WTC11 (cell line): ENCODE measurements around the gene ZDHHC24.
A peak's percentile ranks its signal among the peaks of the same experiment; 100 is the strongest.

Source experiments
- ATF1 ChIP-seq: sonication (generic); formaldehyde crosslinking; IDR thresholded peaks from 2 replicates; pipeline ENCODE4 v1.8.1; 2023; ENCODE audit warnings: mild to moderate bottlenecking, moderate library complexity, missing genetic modification reagents
- CDX4 ChIP-seq: fragments of 250-450 bp; sonication (Bioruptor Pico); IDR thresholded peaks from 2 replicates; pipeline ENCODE4 v1.9.0; 2021; ENCODE audit warnings: moderate library complexity, mild to moderate bottlenecking, inconsistent platforms, borderline replicate concordance
- CTCF ChIP-seq: fragments of 200-600 bp; IDR thresholded peaks from 2 replicates; pipeline ENCODE4 v1.8.0; 2022; ENCODE audit warnings: antibody characterized with exemption
- FOXK1 ChIP-seq: sonication (generic); formaldehyde crosslinking; IDR thresholded peaks from 2 replicates; pipeline ENCODE4 v1.8.0; 2022; ENCODE audit warnings: mild to moderate bottlenecking, moderate library complexity, missing genetic modification reagents
- IRF1 ChIP-seq: sonication (generic); formaldehyde crosslinking; IDR thresholded peaks from 2 replicates; pipeline ENCODE4 v1.8.0; 2023; ENCODE audit warnings: missing genetic modification reagents
- MAX ChIP-seq: sonication (generic); formaldehyde crosslinking; IDR thresholded peaks from 2 replicates; pipeline ENCODE4 v1.8.0; 2022; ENCODE audit warnings: mild to moderate bottlenecking, missing genetic modification reagents
- MLX ChIP-seq: sonication (generic); formaldehyde crosslinking; IDR thresholded peaks from 2 replicates; pipeline ENCODE4 v1.8.1; 2023; ENCODE audit warnings: mild to moderate bottlenecking, missing genetic modification reagents, moderate library complexity
- NR1H2 ChIP-seq: sonication (generic); formaldehyde crosslinking; IDR thresholded peaks from 2 replicates; pipeline ENCODE4 v1.9.0; 2021; ENCODE audit warnings: mild to moderate bottlenecking, moderate library complexity, missing genetic modification reagents
- SP1 ChIP-seq: sonication (generic); formaldehyde crosslinking; conservative IDR thresholded peaks from 2 replicates; pipeline ENCODE4 v1.8.1; 2022; ENCODE audit warnings: missing genetic modification reagents
- TP53 ChIP-seq: sonication (generic); formaldehyde crosslinking; IDR thresholded peaks from 2 replicates; pipeline ENCODE4 v1.8.1; 2023; ENCODE audit warnings: mild to moderate bottlenecking, missing genetic modification reagents
- USF2 ChIP-seq: sonication (generic); formaldehyde crosslinking; IDR thresholded peaks from 2 replicates; pipeline ENCODE4 v1.8.1; 2023; ENCODE audit warnings: mild to moderate bottlenecking, missing genetic modification reagents, moderate library complexity

- no peak for TF ChIP-seq CTCF
- no peak for TF ChIP-seq FOXK1 (CRISPR knock-in tag)
- peak; percentile 77 for TF ChIP-seq USF2 (CRISPR knock-in tag)
- TF ChIP-seq NR1H2 (CRISPR knock-in tag): no peak
- no peak for TF ChIP-seq IRF1 (CRISPR knock-in tag)
- no peak for TF ChIP-seq SP1 (CRISPR knock-in tag)
- TF ChIP-seq ATF1 (CRISPR knock-in tag): no peak
- TF ChIP-seq CDX4 (CRISPR knock-in tag): no peak
- TF ChIP-seq MLX (CRISPR knock-in tag): no peak
- no peak for TF ChIP-seq TP53 (CRISPR knock-in tag)
- TF ChIP-seq MAX (CRISPR knock-in tag): no peak
Measured at GRCh38 chr11:66529069-66529468, 16.8 kb downstream of the ZDHHC24 start.
